Measurements from ENCODE around the gene FAM8A1.
"Not testable (repeated sequence)": the region's sequence is repeated elsewhere in the genome, so short reads cannot be mapped to it uniquely, and the experiment has no call there.

FAM8A1 gene

GRCh38 chr6:17599877-17600526 lies at the start of gene FAM8A1:
FAM8A1 (plus strand) TSS chr6:17600302; CDS start chr6:17600410, 108 bp downstream.
- no peaks in the 10 kb centered on the region for H3K9me3 ChIP-seq (ENCODE audit: insufficient read depth, low read depth, low read length)
- H3K4me1 ChIP-seq (ENCODE audit: insufficient read depth, low read length), result 0 out of 2 replicates have a peak, but pooled peaks cover 5% of the 10 kb centered on the region
- H3K27me3 ChIP-seq (ENCODE audit: insufficient read depth, low read length), result peaks cover 15% of the 10 kb centered on the region; the same call in 1 of the 2 replicates
- H3K9ac ChIP-seq (ENCODE audit: low read depth, low read length), result peak within 1 kb of the TSS; percentile 77; the same call in 1 of the 2 replicates
- H3K4me3 ChIP-seq (ENCODE audit: low read length), result peak within 1 kb of the TSS; percentile 72
- peak within 1 kb of the TSS; percentile 11 for H3K27ac ChIP-seq (ENCODE audit: low read length)
- no peaks in the 10 kb centered on the region for H3K36me3 ChIP-seq (ENCODE audit: insufficient read depth, low read depth, low read length)

GRCh38 chr6:17551383-17551958 lies 48.6 kb upstream of the FAM8A1 start:
- peaks cover 22% of the 10 kb centered on the region for H3K36me3 ChIP-seq (ENCODE audit: insufficient read depth, low read depth, low read length)
- no peak overlapping the region for H3K27ac ChIP-seq (ENCODE audit: low read length)
- no peaks in the 10 kb centered on the region for H3K4me1 ChIP-seq (ENCODE audit: insufficient read depth, low read length)
- H3K9me3 ChIP-seq (ENCODE audit: insufficient read depth, low read depth, low read length), result no peaks in the 10 kb centered on the region
- no peaks in the 10 kb centered on the region for H3K27me3 ChIP-seq (ENCODE audit: insufficient read depth, low read length)
- no peak overlapping the region for H3K4me3 ChIP-seq (ENCODE audit: low read length)
- H3K9ac ChIP-seq (ENCODE audit: low read depth, low read length), result no peak overlapping the region

- Histone ChIP-seq H3K27ac (ENCODE audit: low read length) (no peak overlapping the region), H3K9ac (ENCODE audit: low read depth, low read length) (no peak overlapping the region), H3K4me1 (ENCODE audit: insufficient read depth, low read length) (no peaks in the 10 kb centered on the region), H3K4me3 (ENCODE audit: low read length) (no peak overlapping the region), H3K9me3 (ENCODE audit: insufficient read depth, low read depth, low read length) (no peaks in the 10 kb centered on the region), H3K36me3 (ENCODE audit: insufficient read depth, low read depth, low read length) (peaks cover 28% of the 10 kb centered on the region), H3K27me3 (ENCODE audit: insufficient read depth, low read length) (no peaks in the 10 kb centered on the region)
Measured at GRCh38 chr6:17552861-17553260, 47.2 kb upstream of the FAM8A1 start.

- Histone ChIP-seq H3K4me3 (ENCODE audit: low read length) (no peak overlapping the region), H3K9ac (ENCODE audit: low read depth, low read length) (no peak overlapping the region), H3K27me3 (ENCODE audit: insufficient read depth, low read length) (no peaks in the 10 kb centered on the region), H3K4me1 (ENCODE audit: insufficient read depth, low read length) (no peaks in the 10 kb centered on the region), H3K27ac (ENCODE audit: low read length) (no peak overlapping the region), H3K36me3 (ENCODE audit: insufficient read depth, low read depth, low read length) (peaks cover 28% of the 10 kb centered on the region), H3K9me3 (ENCODE audit: insufficient read depth, low read depth, low read length) (peaks cover 5% of the 10 kb centered on the region; the same call in 1 of the 2 replicates)
Measured at GRCh38 chr6:17556014-17556413, 44.1 kb upstream of the FAM8A1 start.

GRCh38 chr6:17562636-17563035 lies 37.5 kb upstream of the FAM8A1 start:
- Histone ChIP-seq H3K9me3 (ENCODE audit: insufficient read depth, low read depth, low read length) (peaks cover 50% of the 10 kb centered on the region), H3K27me3 (ENCODE audit: insufficient read depth, low read length) (no peaks in the 10 kb centered on the region), H3K4me3 (ENCODE audit: low read length) (no peak overlapping the region), H3K27ac (ENCODE audit: low read length) (no peak overlapping the region), H3K36me3 (ENCODE audit: insufficient read depth, low read depth, low read length) (no peaks in the 10 kb centered on the region), H3K4me1 (ENCODE audit: insufficient read depth, low read length) (no peaks in the 10 kb centered on the region), H3K9ac (ENCODE audit: low read depth, low read length) (no peak overlapping the region)

GRCh38 chr6:17565399-17565798 lies 34.7 kb upstream of the FAM8A1 start:
- Histone ChIP-seq H3K27ac (ENCODE audit: low read length) (no peak overlapping the region), H3K4me1 (ENCODE audit: insufficient read depth, low read length) (no peaks in the 10 kb centered on the region), H3K27me3 (ENCODE audit: insufficient read depth, low read length) (no peaks in the 10 kb centered on the region), H3K9ac (ENCODE audit: low read depth, low read length) (no peak overlapping the region), H3K36me3 (ENCODE audit: insufficient read depth, low read depth, low read length) (no peaks in the 10 kb centered on the region), H3K9me3 (ENCODE audit: insufficient read depth, low read depth, low read length) (peaks cover 47% of the 10 kb centered on the region), H3K4me3 (ENCODE audit: low read length) (no peak overlapping the region)

- Histone ChIP-seq H3K9ac (ENCODE audit: low read depth, low read length) (no peak overlapping the region), H3K36me3 (ENCODE audit: insufficient read depth, low read depth, low read length) (no peaks in the 10 kb centered on the region), H3K9me3 (ENCODE audit: insufficient read depth, low read depth, low read length) (peaks cover 19% of the 10 kb centered on the region), H3K27ac (ENCODE audit: low read length) (no peak overlapping the region), H3K27me3 (ENCODE audit: insufficient read depth, low read length) (no peaks in the 10 kb centered on the region), H3K4me3 (ENCODE audit: low read length) (no peak overlapping the region), H3K4me1 (ENCODE audit: insufficient read depth, low read length) (no peaks in the 10 kb centered on the region)
Measured at GRCh38 chr6:17574866-17575560, 25.1 kb upstream of the FAM8A1 start.

GRCh38 chr6:17577059-17577458 lies 23.0 kb upstream of the FAM8A1 start:
- Histone ChIP-seq H3K9me3 (ENCODE audit: insufficient read depth, low read depth, low read length) (peaks cover 19% of the 10 kb centered on the region), H3K4me3 (ENCODE audit: low read length) (no peak overlapping the region), H3K27me3 (ENCODE audit: insufficient read depth, low read length) (no peaks in the 10 kb centered on the region), H3K9ac (ENCODE audit: low read depth, low read length) (no peak overlapping the region), H3K36me3 (ENCODE audit: insufficient read depth, low read depth, low read length) (no peaks in the 10 kb centered on the region), H3K4me1 (ENCODE audit: insufficient read depth, low read length) (no peaks in the 10 kb centered on the region), H3K27ac (ENCODE audit: low read length) (no peak overlapping the region)

GRCh38 chr6:17580518-17581048 lies 19.5 kb upstream of the FAM8A1 start:
- no peaks in the 10 kb centered on the region for H3K4me1 ChIP-seq (ENCODE audit: insufficient read depth, low read length)
- no peaks in the 10 kb centered on the region for H3K27me3 ChIP-seq (ENCODE audit: insufficient read depth, low read length)
- H3K27ac ChIP-seq (ENCODE audit: low read length), result no peak overlapping the region
- H3K4me3 ChIP-seq (ENCODE audit: low read length), result no peak overlapping the region
- no peaks in the 10 kb centered on the region for H3K36me3 ChIP-seq (ENCODE audit: insufficient read depth, low read depth, low read length)
- peaks cover 19% of the 10 kb centered on the region for H3K9me3 ChIP-seq (ENCODE audit: insufficient read depth, low read depth, low read length)
- H3K9ac ChIP-seq (ENCODE audit: low read depth, low read length), result no peak overlapping the region

GRCh38 chr6:17581282-17581681 lies 18.8 kb upstream of the FAM8A1 start:
- H3K36me3 ChIP-seq (ENCODE audit: insufficient read depth, low read depth, low read length); H3K27ac ChIP-seq (ENCODE audit: low read length); H3K4me1 ChIP-seq (ENCODE audit: insufficient read depth, low read length); H3K27me3 ChIP-seq (ENCODE audit: insufficient read depth, low read length); H3K4me3 ChIP-seq (ENCODE audit: low read length); H3K9ac ChIP-seq (ENCODE audit: low read depth, low read length): not testable (repeated sequence)
- H3K9me3 ChIP-seq (ENCODE audit: insufficient read depth, low read depth, low read length), result peaks cover 17% of the 10 kb centered on the region

- Histone ChIP-seq H3K9ac (ENCODE audit: low read depth, low read length) (no peak overlapping the region), H3K4me3 (ENCODE audit: low read length) (no peak overlapping the region), H3K27ac (ENCODE audit: low read length) (no peak overlapping the region)
Measured at GRCh38 chr6:17583811-17584210, 16.3 kb upstream of the FAM8A1 start.

More at GRCh38 chr6:17583811-17584210, 16.3 kb upstream of the FAM8A1 start:
- Histone ChIP-seq H3K27me3 (ENCODE audit: insufficient read depth, low read length) (no peaks in the 10 kb centered on the region), H3K9me3 (ENCODE audit: insufficient read depth, low read depth, low read length) (no peaks in the 10 kb centered on the region), H3K4me1 (ENCODE audit: insufficient read depth, low read length) (no peaks in the 10 kb centered on the region), H3K36me3 (ENCODE audit: insufficient read depth, low read depth, low read length) (no peaks in the 10 kb centered on the region)

Data from iPS-20b (cell line).